Right atrium auricular region (tissue), 2 donors: ENCODE data around the gene PNPLA7. TPM values are rescaled to one million over a fixed set of nuclear protein-coding genes. Genes with fewer than 3 reads are reported as not detected.
"Not testable (repeated sequence)": the region's sequence is repeated elsewhere in the genome, so short reads cannot be mapped to it uniquely, and the experiment has no call there.

Experiments used
- DNase-seq: peaks from one replicate; pipeline ENCODE4 v3.0.0-alpha.2; 2019; ENCODE audit warnings: low spot score
- H3K27ac ChIP-seq, 2 donors: fragments of 200-600 bp; sonication (generic); 1 replicate in 1 of 2; 2 replicates in 1 of 2; pipeline ENCODE4 v1.5.1; 2016 to 2019
- H3K27me3 ChIP-seq, 2 donors: fragments of 200-600 bp; sonication (generic); one replicate each; pipeline versions ENCODE4 v1.5.1 to v1.6.0; 2017 to 2019
- H3K36me3 ChIP-seq: fragments of 200-600 bp; sonication (generic); one replicate; pipeline ENCODE4 v1.5.1; 2016
- H3K4me1 ChIP-seq, 2 donors: fragments of 200-600 bp; sonication (generic); one replicate each; pipeline versions ENCODE4 v1.5.1 to v1.6.0; 2017 to 2019
- H3K4me3 ChIP-seq, 2 donors: fragments of 200-600 bp; sonication (generic); 1 replicate in 1 of 2; 2 replicates in 1 of 2; pipeline ENCODE4 v1.5.1; 2017 to 2019; ENCODE audit warnings: mild to moderate bottlenecking in 1 of 2, moderate library complexity in 1 of 2
- H3K9me3 ChIP-seq, 2 donors: fragments of 200-600 bp; sonication (generic); one replicate each; pipeline ENCODE4 v1.5.1; 2019
- total RNA-seq, 2 donors: library from RNA; depleted of rRNA; stranded (reverse); fragments of >200 nt; gene quantifications; one replicate each; pipeline ENCODE4 v1.1.0, GENCODE V29; 2016
- TF ChIP-seq, protein P1 (sequence below), 2 donors: fragments of 200-600 bp; sonication (generic); IDR thresholded peaks; one replicate each; pipeline ENCODE4 v1.5.1; 2019; ENCODE audit warnings: antibody characterized with exemption in 2 of 2

Gene PNPLA7
- total RNA-seq, 2 donors from 2014 or later = 4.4 to 4.6 TPM

DNA sequence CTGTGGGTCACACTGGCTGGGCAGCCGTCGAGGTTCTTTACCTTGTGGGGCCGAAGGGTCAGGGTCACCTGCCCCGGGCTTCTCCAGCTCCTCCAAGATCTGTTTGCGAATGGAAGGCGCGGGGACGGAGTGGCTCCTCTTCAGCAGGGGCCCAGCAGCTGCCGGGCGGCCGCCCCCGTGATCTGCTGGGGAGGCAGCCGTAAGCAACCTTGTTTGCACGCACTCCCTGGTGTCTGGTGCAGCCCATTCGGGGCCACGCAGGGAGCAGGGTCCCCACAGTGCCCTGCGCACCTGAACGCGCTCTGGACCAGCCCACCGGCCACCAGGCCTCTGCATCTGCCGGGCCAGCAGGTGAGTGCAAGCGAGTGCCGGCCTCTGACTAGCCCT, 34.9 kb downstream of the PNPLA7 start:
- Histone ChIP-seq H3K27me3 (no peaks in the 10 kb centered on the region), H3K36me3 (no peaks in the 10 kb centered on the region), H3K4me3 (no peak overlapping the region), H3K9me3 (no peaks in the 10 kb centered on the region), H3K4me1 (no peaks in the 10 kb centered on the region), H3K27ac (no peak overlapping the region)
- TF ChIP-seq, protein P1, sequence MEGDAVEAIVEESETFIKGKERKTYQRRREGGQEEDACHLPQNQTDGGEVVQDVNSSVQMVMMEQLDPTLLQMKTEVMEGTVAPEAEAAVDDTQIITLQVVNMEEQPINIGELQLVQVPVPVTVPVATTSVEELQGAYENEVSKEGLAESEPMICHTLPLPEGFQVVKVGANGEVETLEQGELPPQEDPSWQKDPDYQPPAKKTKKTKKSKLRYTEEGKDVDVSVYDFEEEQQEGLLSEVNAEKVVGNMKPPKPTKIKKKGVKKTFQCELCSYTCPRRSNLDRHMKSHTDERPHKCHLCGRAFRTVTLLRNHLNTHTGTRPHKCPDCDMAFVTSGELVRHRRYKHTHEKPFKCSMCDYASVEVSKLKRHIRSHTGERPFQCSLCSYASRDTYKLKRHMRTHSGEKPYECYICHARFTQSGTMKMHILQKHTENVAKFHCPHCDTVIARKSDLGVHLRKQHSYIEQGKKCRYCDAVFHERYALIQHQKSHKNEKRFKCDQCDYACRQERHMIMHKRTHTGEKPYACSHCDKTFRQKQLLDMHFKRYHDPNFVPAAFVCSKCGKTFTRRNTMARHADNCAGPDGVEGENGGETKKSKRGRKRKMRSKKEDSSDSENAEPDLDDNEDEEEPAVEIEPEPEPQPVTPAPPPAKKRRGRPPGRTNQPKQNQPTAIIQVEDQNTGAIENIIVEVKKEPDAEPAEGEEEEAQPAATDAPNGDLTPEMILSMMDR (IDR thresholded peaks at IDR 0.05) = no peak
- no peak for DNase-seq

DNA sequence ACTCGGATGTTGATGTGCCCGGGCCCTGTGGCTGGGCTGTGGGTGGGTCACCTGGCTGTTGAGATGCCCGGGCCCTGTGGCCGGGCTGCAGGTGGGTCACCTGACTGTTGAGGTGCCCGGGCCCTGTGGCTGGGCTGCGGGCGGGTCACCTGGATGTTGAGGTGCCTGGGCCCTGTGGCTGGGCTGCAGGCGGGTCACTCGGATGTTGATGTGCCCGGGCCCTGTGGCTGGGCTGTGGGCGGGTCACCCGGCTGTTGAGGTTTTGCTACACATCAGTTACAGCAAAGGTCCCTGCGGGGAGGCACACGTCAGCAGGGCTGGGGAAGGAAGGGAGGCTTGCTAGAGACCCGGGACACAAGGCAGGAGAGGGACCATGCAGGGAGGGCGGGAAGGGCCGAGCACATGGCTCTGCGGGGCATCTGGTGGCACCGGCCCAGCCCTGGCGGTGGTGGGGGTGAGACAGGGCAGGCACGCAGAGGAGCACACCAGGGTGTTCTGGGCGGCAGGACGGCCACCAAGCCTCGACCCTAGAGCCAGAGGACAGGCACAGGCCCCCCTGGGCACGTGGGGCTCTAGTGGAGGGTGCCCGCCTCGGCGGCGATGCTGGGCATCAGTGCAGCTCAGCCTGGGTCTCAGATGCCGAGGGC, 35.4 kb downstream of the PNPLA7 start:
- TF ChIP-seq, protein P1 (IDR thresholded peaks at IDR 0.05) = no peak
- Histone ChIP-seq H3K27me3 (no peaks in the 10 kb centered on the region), H3K36me3 (no peaks in the 10 kb centered on the region), H3K27ac (no peak overlapping the region), H3K9me3 (no peaks in the 10 kb centered on the region), H3K4me1 (no peaks in the 10 kb centered on the region), H3K4me3 (no peak overlapping the region)
- DNase-seq = no peak

DNA sequence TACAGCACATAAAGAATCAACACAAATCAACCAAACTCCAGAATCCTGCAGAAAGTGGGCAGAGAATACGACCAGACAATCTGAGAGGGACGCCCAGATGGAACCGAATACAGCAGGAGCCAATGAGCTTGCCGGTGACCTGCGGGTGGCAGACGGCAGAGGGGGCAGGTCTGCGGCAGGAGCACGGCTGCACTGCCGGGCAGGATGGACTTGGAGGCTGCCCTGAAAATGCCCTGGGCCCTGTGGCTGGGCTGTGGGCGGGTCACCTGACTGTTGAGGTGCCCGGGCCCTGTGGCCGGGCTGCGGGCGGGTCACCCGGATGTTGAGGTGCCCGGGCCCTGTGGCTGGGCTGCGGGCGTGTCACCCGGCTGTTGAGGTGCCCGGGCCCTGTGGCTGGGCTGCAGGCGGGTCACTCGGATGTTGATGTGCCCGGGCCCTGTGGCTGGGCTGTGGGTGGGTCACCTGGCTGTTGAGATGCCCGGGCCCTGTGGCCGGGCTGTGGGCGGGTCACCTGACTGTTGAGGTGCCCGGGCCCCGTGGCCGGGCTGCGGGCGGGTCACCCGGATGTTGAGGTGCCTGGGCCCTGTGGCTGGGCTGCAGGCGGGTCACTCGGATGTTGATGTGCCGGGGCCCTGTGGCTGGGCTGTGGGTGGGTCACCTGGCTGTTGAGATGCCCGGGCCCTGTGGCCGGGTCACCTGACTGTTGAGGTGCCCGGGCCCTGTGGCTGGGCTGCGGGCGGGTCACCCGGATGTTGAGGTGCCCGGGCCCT, 36.2 kb downstream of the PNPLA7 start:
- not testable (repeated sequence) for H3K4me3 ChIP-seq, H3K4me1 ChIP-seq, H3K27me3 ChIP-seq, H3K9me3 ChIP-seq, DNase-seq, H3K36me3 ChIP-seq, H3K27ac ChIP-seq

DNA sequence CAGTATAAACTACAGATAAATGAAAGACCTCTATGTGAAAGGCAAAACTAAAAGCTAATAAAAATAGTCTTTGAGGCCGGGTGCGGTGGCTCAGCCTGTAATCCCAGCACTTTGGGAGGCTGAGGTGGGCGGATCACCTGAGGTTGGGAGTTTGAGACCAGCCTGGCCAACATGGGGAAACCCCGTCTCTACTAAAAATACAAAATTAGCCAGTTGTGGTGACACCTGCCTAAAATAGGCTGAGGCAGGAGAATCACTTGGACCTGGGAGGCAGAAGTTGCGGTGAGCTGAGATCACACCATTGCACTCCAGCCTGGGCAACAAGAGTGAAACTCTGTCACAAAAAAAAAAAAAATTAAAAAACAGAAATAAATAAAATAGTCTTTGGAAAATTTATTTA, 37.1 kb downstream of the PNPLA7 start:
- not testable (repeated sequence) for DNase-seq, H3K9me3 ChIP-seq, H3K4me1 ChIP-seq, H3K27ac ChIP-seq, H3K27me3 ChIP-seq, H3K36me3 ChIP-seq, H3K4me3 ChIP-seq

DNA sequence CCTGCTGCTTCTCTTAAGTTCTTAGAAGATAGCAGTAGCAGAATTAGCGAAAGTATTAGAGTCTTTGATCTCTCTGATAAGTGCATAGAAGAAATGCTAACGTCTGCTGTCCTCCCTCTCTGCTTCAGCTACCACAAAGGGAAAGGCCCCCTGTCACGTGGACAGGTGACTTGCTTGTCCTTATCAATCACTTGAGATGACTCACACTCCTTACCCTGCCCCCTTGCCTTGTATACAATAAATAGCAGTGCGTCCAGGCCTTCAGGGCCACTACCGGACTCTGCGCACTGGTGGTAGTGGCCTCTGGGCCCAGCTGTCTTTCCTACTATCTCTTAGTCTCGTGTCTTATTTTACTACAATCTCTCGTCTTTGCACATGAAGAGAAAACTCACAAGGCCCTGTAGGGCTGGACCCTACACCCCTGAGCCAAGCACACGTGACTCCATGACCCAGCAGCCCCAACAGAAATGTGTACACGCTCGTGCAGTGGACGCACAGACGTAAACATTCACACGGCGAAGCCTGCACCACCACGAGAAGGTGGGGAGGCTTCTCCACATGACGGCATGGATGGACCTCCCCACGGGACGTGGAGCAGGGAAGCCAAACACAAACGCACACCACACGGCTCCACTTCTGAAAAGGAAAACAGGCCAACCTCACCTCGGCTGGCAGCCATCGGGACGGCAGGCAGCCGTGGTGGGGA, 38.3 kb downstream of the PNPLA7 start:
- Histone ChIP-seq H3K9me3 (no peaks in the 10 kb centered on the region), H3K4me3 (no peak overlapping the region)

DNA sequence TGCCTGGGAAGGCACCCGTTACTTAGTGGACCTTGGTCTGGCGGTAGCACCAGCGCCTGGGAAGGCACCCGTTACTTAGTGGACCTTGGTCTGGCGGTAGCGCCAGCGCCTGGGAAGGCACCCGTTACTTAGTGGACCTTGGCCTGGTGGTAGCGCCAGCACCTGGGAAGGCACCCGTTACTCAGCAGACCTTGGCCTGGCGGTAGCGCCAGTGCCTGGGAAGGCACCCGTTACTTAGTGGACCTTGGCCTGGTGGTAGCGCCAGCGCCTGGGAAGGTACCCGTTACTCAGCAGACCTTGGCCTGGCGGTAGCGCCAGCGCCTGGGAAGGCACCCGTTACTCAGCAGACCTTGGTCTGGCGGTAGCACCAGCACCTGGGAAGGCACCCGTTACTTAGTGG, 39.1 kb downstream of the PNPLA7 start:
- not testable (repeated sequence) for H3K27me3 ChIP-seq, H3K27ac ChIP-seq, H3K4me3 ChIP-seq, H3K9me3 ChIP-seq, DNase-seq, H3K36me3 ChIP-seq, H3K4me1 ChIP-seq

More for the DNA sequence above, 38.3 kb downstream of the PNPLA7 start:
- Histone ChIP-seq H3K36me3 (no peaks in the 10 kb centered on the region), H3K4me1 (no peaks in the 10 kb centered on the region), H3K27ac (no peak overlapping the region), H3K27me3 (no peaks in the 10 kb centered on the region)
- TF ChIP-seq, protein P1 (IDR thresholded peaks at IDR 0.05) = no peak
- DNase-seq = no peak

DNA sequence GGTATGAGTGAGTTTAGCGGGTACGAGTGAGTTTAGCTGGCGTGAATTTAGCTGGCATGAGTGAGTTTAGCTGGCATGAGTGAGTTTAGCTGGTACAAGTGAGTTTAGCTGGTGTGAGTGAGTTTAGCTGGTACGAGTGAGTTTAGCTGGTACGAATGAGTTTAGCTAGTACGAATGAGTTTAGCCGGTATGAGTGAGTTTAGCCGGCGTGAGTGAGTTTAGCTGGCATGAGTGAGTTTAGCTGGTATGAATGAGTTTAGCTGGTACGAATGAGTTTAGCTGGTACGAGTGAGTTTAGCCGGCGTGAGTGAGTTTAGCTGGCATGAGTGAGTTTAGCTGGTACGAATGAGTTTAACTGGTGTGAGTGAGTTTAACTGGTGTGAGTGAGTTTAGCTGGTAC, 41.0 kb downstream of the PNPLA7 start:
- Histone ChIP-seq H3K27me3 (no peaks in the 10 kb centered on the region), H3K4me3 (no peak overlapping the region), H3K27ac (no peak overlapping the region), H3K9me3 (no peaks in the 10 kb centered on the region), H3K36me3 (no peaks in the 10 kb centered on the region), H3K4me1 (no peaks in the 10 kb centered on the region)
- DNase-seq = no peak
- TF ChIP-seq, protein P1 (IDR thresholded peaks at IDR 0.05) = no peak
